ENCODE results near the gene TIGD2. TPM values are rescaled to one million over a fixed set of nuclear protein-coding genes. Genes with fewer than 3 reads are reported as not detected.

Gene TIGD2
- total and polyA plus RNA-seq, 4 experiments from 2014 or later, result 2.1 to 7.1 (median 5.2) TPM

DNA sequence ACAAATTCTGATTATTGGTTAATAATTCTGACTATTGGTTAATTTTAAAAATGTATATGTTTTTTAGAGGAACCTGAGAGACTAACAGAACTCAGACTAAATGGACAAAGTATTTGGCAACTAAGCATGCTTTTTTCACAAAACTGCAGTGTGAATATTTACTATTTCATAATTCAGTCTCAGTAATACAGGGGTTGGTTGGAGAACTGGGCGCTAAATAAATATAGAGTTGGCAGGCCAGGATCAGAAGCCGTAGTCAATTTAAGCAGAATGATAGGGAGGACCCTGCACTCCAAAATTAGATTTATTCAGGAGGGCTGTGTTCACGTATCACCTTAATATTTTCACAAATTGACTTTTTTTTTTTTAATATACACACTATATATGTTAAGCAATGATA is 5.8 kb downstream of the TIGD2 start:
- Histone ChIP-seq H3K4me3 (ENCODE audit: low read length in 2 of 2) (no peak overlapping the region), H3K36me3 (ENCODE audit: insufficient read depth, low read length) (no peaks in the 10 kb centered on the region), H3K4me1 (ENCODE audit: insufficient read depth, low read length) (peaks cover 5% of the 10 kb centered on the region), H3K27me3 (ENCODE audit: insufficient read depth, low read length) (no peaks in the 10 kb centered on the region), H3K27ac (ENCODE audit: low read depth, low read length) (no peak overlapping the region), H3K9me3 (ENCODE audit: control insufficient read depth in 1 of 2, low read length in 2 of 2) (no peaks in the 10 kb centered on the region)
- Mint-ChIP-seq H3K36me3 (peaks cover 5 to 10% of the 10 kb centered on the region in 2 donors), H3K4me1 (peaks cover 7 to 8% (median 7%) of the 10 kb centered on the region in 4 donors), H3K27ac (no peak overlapping the region), H3K4me3 (no peak overlapping the region), H3K9me3 (peaks cover 0 to 4% (median 3%) of the 10 kb centered on the region in 8 donors), H3K27me3 (no peaks in the 10 kb centered on the region)
- ChIA-PET POLR2A (ENCODE audit: partially characterized antibody) (no interaction called here), CTCF (ENCODE audit: partially characterized antibody) (no interaction called here)
- no peak for DNase-seq
- intact Hi-C loops (cut with micrococcal nuclease), result loop anchor here (10.0 kb wide), 1 partner anchor 742 kb away; the partner anchor contains the start of gene HERC6

DNA sequence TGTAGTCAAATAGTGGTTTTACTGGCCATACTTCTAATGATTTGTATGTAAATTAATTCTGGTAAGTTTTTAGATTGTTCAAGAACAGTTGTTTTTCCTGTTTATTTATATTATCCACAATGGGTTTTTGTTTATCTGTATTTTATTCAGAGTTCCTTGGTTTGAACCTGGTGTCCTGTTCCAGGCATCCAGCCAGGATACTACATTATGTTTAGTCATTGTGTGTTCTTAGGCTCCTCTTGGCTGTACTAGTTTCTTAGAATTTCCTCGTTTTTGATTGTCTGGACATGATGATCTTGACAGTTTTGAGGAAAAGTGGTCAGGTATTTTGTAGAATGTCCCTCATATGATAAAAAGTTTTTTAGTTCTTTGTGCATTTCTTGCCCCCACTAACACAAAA is 7.8 kb downstream of the TIGD2 start:
- ChIA-PET CTCF (ENCODE audit: partially characterized antibody) (no interaction called here), POLR2A (ENCODE audit: partially characterized antibody) (no interaction called here)
- DNase-seq, result no peak
- no peak overlapping the region for H3K4me3 Mint-ChIP-seq
- no peaks in the 10 kb centered on the region for H3K27me3 ChIP-seq (ENCODE audit: insufficient read depth, low read length)
- H3K36me3 ChIP-seq (ENCODE audit: insufficient read depth, low read length), result no peaks in the 10 kb centered on the region
- peaks cover 0 to 4% (median 0%) of the 10 kb centered on the region in 8 donors for H3K9me3 Mint-ChIP-seq
- H3K27ac Mint-ChIP-seq, result no peak overlapping the region
- H3K9me3 ChIP-seq (ENCODE audit: control insufficient read depth in 1 of 2, low read length in 2 of 2), result no peaks in the 10 kb centered on the region
- intact Hi-C loops (cut with micrococcal nuclease), result loop anchor here (10.0 kb wide), 1 partner anchor 744 kb away; the partner anchor contains the start of gene HERC6
- H3K4me3 ChIP-seq (ENCODE audit: low read length in 2 of 2), result no peak overlapping the region
- H3K4me1 ChIP-seq (ENCODE audit: insufficient read depth, low read length), result no peaks in the 10 kb centered on the region
- no peak overlapping the region for H3K27ac ChIP-seq (ENCODE audit: low read depth, low read length)
- no peaks in the 10 kb centered on the region for H3K27me3 Mint-ChIP-seq
- H3K36me3 Mint-ChIP-seq, result peaks cover 0 to 6% of the 10 kb centered on the region in 2 donors
- H3K4me1 Mint-ChIP-seq, result no peaks in the 10 kb centered on the region

DNA sequence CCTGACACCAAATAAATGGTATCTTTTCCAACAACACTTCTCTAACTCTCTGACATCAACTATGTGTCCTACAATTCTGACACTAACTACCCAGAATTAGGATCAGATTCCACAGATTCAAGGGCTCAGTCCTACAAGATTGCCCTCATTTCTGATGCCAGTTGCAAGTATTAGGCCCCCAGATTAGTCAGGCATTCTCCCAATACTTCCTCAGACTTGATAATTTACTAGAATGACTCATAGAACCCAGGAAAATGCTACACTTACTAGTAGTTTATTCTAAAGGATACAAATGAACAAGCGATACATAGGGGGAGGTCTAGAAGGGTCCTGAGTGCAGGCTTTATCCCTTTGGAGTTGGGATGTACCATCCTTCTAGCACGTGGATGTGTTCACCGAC is 8.5 kb downstream of the TIGD2 start:
- POLR2A ChIA-PET (ENCODE audit: partially characterized antibody), result no interaction called here
- H3K4me1 Mint-ChIP-seq, result no peaks in the 10 kb centered on the region
- Histone ChIP-seq H3K4me1 (ENCODE audit: insufficient read depth, low read length) (no peaks in the 10 kb centered on the region), H3K36me3 (ENCODE audit: insufficient read depth, low read length) (no peaks in the 10 kb centered on the region), H3K27me3 (ENCODE audit: insufficient read depth, low read length) (no peaks in the 10 kb centered on the region), H3K9me3 (ENCODE audit: control insufficient read depth in 1 of 2, low read length in 2 of 2) (no peaks in the 10 kb centered on the region), H3K27ac (ENCODE audit: low read depth, low read length) (no peak overlapping the region), H3K4me3 (ENCODE audit: low read length in 2 of 2) (no peak overlapping the region)
- H3K27ac Mint-ChIP-seq, result no peak overlapping the region
- CTCF ChIA-PET (ENCODE audit: partially characterized antibody), result no interaction called here
- H3K36me3 Mint-ChIP-seq, result peaks cover 0 to 6% of the 10 kb centered on the region in 2 donors
- peaks cover 0 to 3% (median 0%) of the 10 kb centered on the region in 8 donors for H3K9me3 Mint-ChIP-seq
- intact Hi-C loops (cut with micrococcal nuclease), result loop anchor here (10.0 kb wide), 1 partner anchor 745 kb away; the partner anchor contains the start of gene HERC6
- H3K4me3 Mint-ChIP-seq, result no peak overlapping the region
- no peaks in the 10 kb centered on the region for H3K27me3 Mint-ChIP-seq
- no peak for DNase-seq

DNA sequence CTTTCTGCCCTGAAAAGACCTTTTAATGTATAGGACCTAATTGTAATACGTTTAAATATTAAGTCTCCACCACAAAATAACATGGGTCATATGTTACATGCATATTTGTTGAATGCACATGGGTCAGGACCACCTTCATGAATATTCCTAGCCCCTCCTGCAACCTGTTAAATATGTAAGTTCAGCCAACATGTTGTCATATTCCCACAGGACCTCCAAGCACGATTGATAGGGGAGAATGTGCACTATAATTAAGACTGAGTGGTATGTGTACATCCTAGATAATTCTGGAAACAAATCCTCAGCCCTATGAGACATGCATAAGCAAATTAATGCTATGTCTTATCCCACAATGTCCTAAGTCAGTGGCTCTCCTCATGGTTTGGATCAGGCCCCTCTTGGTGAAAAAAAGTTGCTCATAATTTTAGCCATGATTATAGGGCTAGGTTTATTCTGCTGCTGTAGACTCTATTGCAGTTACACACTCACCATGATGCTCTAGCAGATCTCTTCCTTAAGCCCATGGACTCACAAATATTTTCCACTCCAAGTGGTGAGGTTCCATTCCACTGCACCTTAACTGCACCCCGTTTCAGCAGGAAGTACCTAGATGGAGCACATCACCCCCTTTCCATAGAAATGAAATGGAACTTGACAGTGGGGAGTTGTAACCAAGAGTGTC is 10.2 kb downstream of the TIGD2 start:
- H3K4me1 ChIP-seq (ENCODE audit: insufficient read depth, low read length), result no peaks in the 10 kb centered on the region
- no peak overlapping the region for H3K4me3 ChIP-seq (ENCODE audit: low read length in 2 of 2)
- H3K9me3 ChIP-seq (ENCODE audit: control insufficient read depth in 1 of 2, low read length in 2 of 2), result no peaks in the 10 kb centered on the region
- DNase-seq, result no peak
- H3K4me3 Mint-ChIP-seq, result no peak overlapping the region
- intact Hi-C loops (cut with micrococcal nuclease), result no loop called here
- ChIA-PET POLR2A (ENCODE audit: partially characterized antibody) (no interaction called here), CTCF (ENCODE audit: partially characterized antibody) (interaction anchor here (0.7 kb wide), 1 partner anchor 101 kb away, joined by 3 read pairs; no protein-coding TSS in a partner anchor)
- no peaks in the 10 kb centered on the region for H3K27me3 Mint-ChIP-seq
- H3K9me3 Mint-ChIP-seq, result no peaks in the 10 kb centered on the region
- no peak overlapping the region for H3K27ac ChIP-seq (ENCODE audit: low read depth, low read length)
- H3K36me3 ChIP-seq (ENCODE audit: insufficient read depth, low read length), result no peaks in the 10 kb centered on the region
- no peaks in the 10 kb centered on the region for H3K36me3 Mint-ChIP-seq
- H3K27me3 ChIP-seq (ENCODE audit: insufficient read depth, low read length), result no peaks in the 10 kb centered on the region
- H3K27ac Mint-ChIP-seq, result no peak overlapping the region
- peaks cover 0 to 1% (median 0%) of the 10 kb centered on the region in 4 donors for H3K4me1 Mint-ChIP-seq

DNA sequence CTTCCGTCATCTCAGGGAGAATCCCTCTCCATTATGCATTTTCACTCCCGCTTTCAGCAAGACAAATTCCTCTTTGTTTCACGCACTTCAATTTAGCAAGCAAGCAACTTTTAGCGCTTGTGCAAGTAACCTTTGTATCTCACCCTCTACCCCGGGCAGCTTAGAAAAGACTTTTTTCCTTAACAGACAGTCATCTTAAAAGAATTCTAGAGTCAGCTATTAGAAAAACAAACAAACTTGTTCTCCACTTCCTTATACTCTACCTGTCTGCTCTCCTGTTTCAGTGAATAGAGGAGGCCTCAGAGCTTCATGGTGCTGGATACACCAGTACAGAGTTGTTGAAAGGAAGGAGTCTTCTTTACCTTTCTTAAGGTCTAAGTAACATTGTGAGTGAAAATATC is 12.1 kb downstream of the TIGD2 start:
- intact Hi-C loops (cut with micrococcal nuclease), result no loop called here
- ChIA-PET CTCF (ENCODE audit: partially characterized antibody) (interaction anchor here (0.6 to 1.7 kb wide), 2 partner anchors 10 to 1989 kb away, joined by 3 to 4 read pairs; no protein-coding TSS in a partner anchor), POLR2A (ENCODE audit: partially characterized antibody) (no interaction called here)
- Histone ChIP-seq H3K4me1 (ENCODE audit: insufficient read depth, low read length) (no peaks in the 10 kb centered on the region), H3K4me3 (ENCODE audit: low read length in 2 of 2) (no peak overlapping the region), H3K36me3 (ENCODE audit: insufficient read depth, low read length) (no peaks in the 10 kb centered on the region), H3K9me3 (ENCODE audit: control insufficient read depth in 1 of 2, low read length in 2 of 2) (no peaks in the 10 kb centered on the region), H3K27me3 (ENCODE audit: insufficient read depth, low read length) (no peaks in the 10 kb centered on the region), H3K27ac (ENCODE audit: low read depth, low read length) (no peak overlapping the region)
- peaks cover 0 to 1% (median 0%) of the 10 kb centered on the region in 4 donors for H3K4me1 Mint-ChIP-seq
- H3K36me3 Mint-ChIP-seq, result no peaks in the 10 kb centered on the region
- no peaks in the 10 kb centered on the region for H3K27me3 Mint-ChIP-seq
- H3K27ac Mint-ChIP-seq, result no peak overlapping the region
- no peak for DNase-seq
- H3K9me3 Mint-ChIP-seq, result no peaks in the 10 kb centered on the region
- no peak overlapping the region for H3K4me3 Mint-ChIP-seq

DNA sequence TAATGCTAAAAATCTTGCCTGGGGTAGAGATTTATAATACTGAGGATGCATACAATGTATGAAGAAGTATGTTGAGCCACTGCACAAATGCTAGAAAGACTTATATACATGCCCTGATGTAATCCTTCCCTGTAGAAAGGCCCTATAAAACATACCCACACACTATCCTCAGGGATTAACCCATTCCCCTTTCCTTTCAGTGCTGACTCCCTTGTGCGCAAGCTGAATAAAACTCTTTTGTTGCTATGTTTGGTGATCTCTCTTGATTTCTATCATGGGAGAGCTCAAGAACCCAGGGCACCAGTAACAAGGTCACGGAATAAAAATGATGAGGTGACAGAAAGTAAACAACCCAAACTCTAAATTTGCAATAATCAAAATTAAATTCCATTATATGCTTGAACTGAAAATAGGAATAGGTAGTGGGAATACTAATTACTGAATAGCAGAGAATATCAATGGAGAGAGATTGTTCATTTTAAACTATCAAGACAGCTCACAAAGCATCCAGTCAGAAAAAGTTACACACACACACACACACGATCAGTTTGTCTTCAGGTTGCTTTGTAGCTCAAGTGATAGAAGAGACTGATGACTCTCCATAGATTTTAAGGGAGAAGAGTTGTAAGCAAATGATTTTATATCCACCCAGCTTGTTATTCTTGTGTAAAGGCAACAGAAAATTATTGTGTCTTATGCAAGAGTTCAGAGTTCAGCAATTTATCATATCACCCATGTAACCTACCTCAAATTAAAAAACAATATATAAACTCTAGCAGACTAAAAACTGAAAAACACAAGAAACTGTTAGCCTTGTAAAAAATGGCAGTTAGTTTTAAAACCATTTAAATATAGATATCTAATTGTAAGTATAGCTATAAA is 14.8 kb downstream of the TIGD2 start:
- Histone ChIP-seq H3K4me3 (ENCODE audit: low read length in 2 of 2) (no peak overlapping the region), H3K9me3 (ENCODE audit: control insufficient read depth in 1 of 2, low read length in 2 of 2) (no peaks in the 10 kb centered on the region), H3K36me3 (ENCODE audit: insufficient read depth, low read length) (no peaks in the 10 kb centered on the region), H3K27me3 (ENCODE audit: insufficient read depth, low read length) (no peaks in the 10 kb centered on the region), H3K4me1 (ENCODE audit: insufficient read depth, low read length) (no peaks in the 10 kb centered on the region), H3K27ac (ENCODE audit: low read depth, low read length) (no peak overlapping the region)
- intact Hi-C loops (cut with micrococcal nuclease), result no loop called here
- DNase-seq, result no peak
- ChIA-PET CTCF (ENCODE audit: partially characterized antibody) (interaction anchor here (1.3 kb wide), 1 partner anchor 12 kb away, joined by 3 read pairs; no protein-coding TSS in a partner anchor), POLR2A (ENCODE audit: partially characterized antibody) (no interaction called here)
- peaks cover 0 to 5% of the 10 kb centered on the region in 2 donors for H3K27me3 Mint-ChIP-seq
- no peak overlapping the region for H3K4me3 Mint-ChIP-seq
- H3K9me3 Mint-ChIP-seq, result no peaks in the 10 kb centered on the region
- H3K4me1 Mint-ChIP-seq, result peaks cover 0 to 1% (median 0%) of the 10 kb centered on the region in 4 donors
- H3K27ac Mint-ChIP-seq, result no peak overlapping the region
- H3K36me3 Mint-ChIP-seq, result no peaks in the 10 kb centered on the region

DNA sequence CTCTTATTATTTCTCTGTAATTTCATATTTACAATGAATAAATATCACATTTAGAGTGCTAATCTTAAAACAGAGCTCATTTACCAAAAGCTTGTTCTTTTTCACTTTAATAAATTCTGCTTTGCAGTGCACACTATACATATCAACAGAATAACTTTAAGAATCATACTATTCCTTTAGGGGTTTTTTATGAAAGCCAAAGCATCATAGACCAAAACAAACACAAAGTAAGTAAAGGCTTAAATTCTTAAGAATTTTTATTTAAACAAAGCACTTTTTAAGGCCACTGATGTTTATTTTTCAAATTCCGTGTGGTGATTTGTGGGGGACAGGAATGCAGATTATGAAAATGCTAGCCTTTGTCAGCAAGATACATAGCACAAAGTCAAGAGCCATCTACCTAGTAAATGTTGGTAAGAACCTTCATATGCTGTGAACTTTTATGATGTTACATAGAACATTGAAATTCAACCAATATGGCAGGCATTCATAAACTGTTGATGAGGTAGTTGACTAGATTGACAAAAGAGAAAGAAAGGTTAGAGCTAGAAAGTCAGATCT is 17.8 kb downstream of the TIGD2 start:
- Mint-ChIP-seq H3K4me1 (peaks cover 0 to 1% (median under 1%) of the 10 kb centered on the region in 4 donors), H3K27ac (no peak overlapping the region), H3K36me3 (no peaks in the 10 kb centered on the region), H3K9me3 (no peaks in the 10 kb centered on the region), H3K27me3 (peaks cover 0 to 5% of the 10 kb centered on the region in 2 donors), H3K4me3 (no peak overlapping the region)
- CTCF ChIA-PET (ENCODE audit: partially characterized antibody), result interaction anchor here (0.9 kb wide), 1 partner anchor 27 kb away, joined by 3 read pairs; no protein-coding TSS in a partner anchor
- POLR2A ChIA-PET (ENCODE audit: partially characterized antibody), result no interaction called here
- H3K36me3 ChIP-seq (ENCODE audit: insufficient read depth, low read length), result no peaks in the 10 kb centered on the region
- no peak for DNase-seq
- no peaks in the 10 kb centered on the region for H3K4me1 ChIP-seq (ENCODE audit: insufficient read depth, low read length)
- no peak overlapping the region for H3K4me3 ChIP-seq (ENCODE audit: low read length in 2 of 2)
- no peaks in the 10 kb centered on the region for H3K9me3 ChIP-seq (ENCODE audit: control insufficient read depth in 1 of 2, low read length in 2 of 2)
- no peaks in the 10 kb centered on the region for H3K27me3 ChIP-seq (ENCODE audit: insufficient read depth, low read length)
- intact Hi-C loops (cut with micrococcal nuclease), result no loop called here
- no peak overlapping the region for H3K27ac ChIP-seq (ENCODE audit: low read depth, low read length)
